Measurements from ENCODE around the gene ASF1A.

- no peak for TF ChIP-seq CTCF (conservative IDR thresholded peaks at IDR 0.05; ENCODE audit: low read length)
- TF ChIP-seq EZH2phosphoT487 (IDR thresholded peaks at IDR 0.05; ENCODE audit: borderline replicate concordance): no peak
Observed at GRCh38 chr6:118897386-118897785, 3.4 kb downstream of the ASF1A start.

Data from Loucy (cell line).